HepG2 (cell line): Measurements from ENCODE around the gene PRR29. TPM values are rescaled to one million over a fixed set of nuclear protein-coding genes. Genes with fewer than 3 reads are reported as not detected.

ENCODE experiments used
- AKAP8 ChIP-seq: sonication (generic); formaldehyde crosslinking; IDR thresholded peaks from 2 replicates; pipeline ENCODE4 v1.5.1; 2020; ENCODE audit warnings: mild to moderate bottlenecking, missing genetic modification reagents
- CBX2 ChIP-seq, 2 experiments: fragments of 200-600 bp in 1 of 2; sonication (generic); formaldehyde crosslinking in 1 of 2; IDR thresholded peaks; 2 replicates each; pipeline versions ENCODE4 v1.7.0 to v1.8.1; 2018 to 2022; ENCODE audit warnings: low read depth in 2 of 2, low read length in 1 of 2, mild to moderate bottlenecking in 1 of 2, missing genetic modification reagents in 1 of 2
- CREB1 ChIP-seq, 2 experiments: fragments of 450-650 bp in 1 of 2; IDR thresholded peaks; 2 replicates each; pipeline ENCODE4 v1.6.1; 2016 to 2017; ENCODE audit warnings: control low read depth in 1 of 2, mild to moderate bottlenecking in 1 of 2, missing compliant biosample characterization in 1 of 2, missing genetic modification characterization in 1 of 2
- DDIT3 ChIP-seq: sonication (generic); formaldehyde crosslinking; IDR thresholded peaks from 2 replicates; pipeline ENCODE4 v1.4.0; 2020; ENCODE audit warnings: mild to moderate bottlenecking, missing genetic modification reagents
- FOXP4 ChIP-seq: sonication (generic); formaldehyde crosslinking; IDR thresholded peaks from 2 replicates; pipeline ENCODE4 v1.4.0; 2020; ENCODE audit warnings: missing genetic modification reagents
- HNRNPLL ChIP-seq: fragments of 200-400 bp; formaldehyde crosslinking; IDR thresholded peaks from 2 replicates; pipeline ENCODE4 v1.6.1; 2017; ENCODE audit warnings: mild to moderate bottlenecking, low read depth, low read length; ENCODE audit not compliant: poor library complexity, severe bottlenecking
- HOXA9 ChIP-seq: sonication (generic); formaldehyde crosslinking; IDR thresholded peaks from 2 replicates; pipeline ENCODE4 v1.8.1; 2022; ENCODE audit warnings: missing genetic modification reagents, mild to moderate bottlenecking, moderate library complexity, borderline replicate concordance
- MED13 ChIP-seq: sonication (generic); formaldehyde crosslinking; IDR thresholded peaks from 2 replicates; pipeline ENCODE4 v1.5.0; 2020; ENCODE audit warnings: missing genetic modification reagents
- MYNN ChIP-seq: sonication (generic); formaldehyde crosslinking; IDR thresholded peaks from 2 replicates; pipeline ENCODE4 v1.4.0; 2020; ENCODE audit warnings: mild to moderate bottlenecking, low read depth, missing genetic modification reagents
- NAIF1 ChIP-seq: sonication (generic); formaldehyde crosslinking; IDR thresholded peaks from 2 replicates; pipeline ENCODE4 v1.5.0; 2020; ENCODE audit warnings: mild to moderate bottlenecking, missing genetic modification reagents, borderline replicate concordance
- PAWR ChIP-seq: sonication (generic); formaldehyde crosslinking; IDR thresholded peaks from 2 replicates; pipeline ENCODE4 v1.4.0; 2020; ENCODE audit warnings: missing genetic modification reagents, mild to moderate bottlenecking, borderline replicate concordance
- POLR2AphosphoS2 ChIP-seq: IDR thresholded peaks from 2 replicates; pipeline ENCODE4 v1.6.1; 2011; ENCODE audit warnings: low read depth, low read length, improper control_type of control experiment
- REPIN1 ChIP-seq: sonication (generic); formaldehyde crosslinking; IDR thresholded peaks from 2 replicates; pipeline ENCODE4 v1.8.0; 2022; ENCODE audit warnings: missing genetic modification reagents, low read depth, mild to moderate bottlenecking, borderline replicate concordance
- SMARCE1 ChIP-seq: fragments of 450-650 bp; IDR thresholded peaks from 2 replicates; pipeline ENCODE4 v1.6.1; 2017; ENCODE audit warnings: borderline replicate concordance
- ZFP1 ChIP-seq: IDR thresholded peaks from 2 replicates; pipeline ENCODE4 v1.6.1; 2016
- ZNF12 ChIP-seq: sonication (generic); formaldehyde crosslinking; IDR thresholded peaks from 2 replicates; pipeline ENCODE4 v1.5.0; 2020; ENCODE audit warnings: missing genetic modification reagents
- ZNF550 ChIP-seq: sonication (generic); formaldehyde crosslinking; IDR thresholded peaks from 2 replicates; pipeline ENCODE4 v1.4.0; 2020; ENCODE audit warnings: mild to moderate bottlenecking, missing genetic modification reagents, borderline replicate concordance
- ZNF619 ChIP-seq: sonication (generic); formaldehyde crosslinking; IDR thresholded peaks from 2 replicates; pipeline ENCODE4 v1.4.0; 2020; ENCODE audit warnings: mild to moderate bottlenecking, missing genetic modification reagents
- polyA plus RNA-seq, 8 experiments: library from polyadenylated mRNA; depleted of rRNA in 3 of 8; stranded (reverse) in 7 of 8; unstranded in 1 of 8; fragments of >200 nt; fragmentation: Illumina TruSeq in 4 of 8; extraction: Trizol in 4 of 8; gene quantifications; 2 replicates each; pipeline versions ENCODE4 v1.2.1 to v1.2.3, GENCODE V29; 2011 to 2016; ENCODE audit warnings: low read depth in 4 of 8, missing spikeins in 1 of 8, mixed read lengths in 1 of 8; ENCODE audit not compliant: insufficient read depth in 1 of 8
- total RNA-seq, 5 experiments: library from RNA; depleted of rRNA; stranded (reverse); fragments of >200 nt; fragmentation: Illumina TruSeq; extraction: Trizol; gene quantifications; 2 replicates each; pipeline ENCODE4 v1.2.3, GENCODE V29; 2016; ENCODE audit warnings: low read depth in 1 of 5
- TF ChIP-seq, protein P1 (sequence below): sonication (generic); formaldehyde crosslinking; IDR thresholded peaks from 2 replicates; pipeline ENCODE4 v1.8.0; 2023; ENCODE audit warnings: mild to moderate bottlenecking, missing genetic modification reagents
- TF ChIP-seq, protein P2 (sequence below): sonication (generic); formaldehyde crosslinking; IDR thresholded peaks from 2 replicates; pipeline ENCODE4 v1.4.0; 2020; ENCODE audit warnings: low read depth, missing genetic modification reagents
- TF ChIP-seq, protein P3 (sequence below): sonication (generic); formaldehyde crosslinking; IDR thresholded peaks from 2 replicates; pipeline ENCODE4 v1.8.0; 2022; ENCODE audit warnings: low read depth, missing genetic modification reagents

Gene PRR29
- total and polyA plus RNA-seq, 2 of the 13 experiments (the other 11 are each of a cell fraction or from before 2014, with no cell fraction given) = 0.07 to 0.20 TPM

GRCh38 chr17:63998050-63998720 lies at the start of gene PRR29 (continued):
- no peak for TF ChIP-seq CREB1 (IDR thresholded peaks at IDR 0.05)
- TF ChIP-seq CREB1 (CRISPR knock-in tag; IDR thresholded peaks at IDR 0.05) = no peak
- TF ChIP-seq, protein P1, sequence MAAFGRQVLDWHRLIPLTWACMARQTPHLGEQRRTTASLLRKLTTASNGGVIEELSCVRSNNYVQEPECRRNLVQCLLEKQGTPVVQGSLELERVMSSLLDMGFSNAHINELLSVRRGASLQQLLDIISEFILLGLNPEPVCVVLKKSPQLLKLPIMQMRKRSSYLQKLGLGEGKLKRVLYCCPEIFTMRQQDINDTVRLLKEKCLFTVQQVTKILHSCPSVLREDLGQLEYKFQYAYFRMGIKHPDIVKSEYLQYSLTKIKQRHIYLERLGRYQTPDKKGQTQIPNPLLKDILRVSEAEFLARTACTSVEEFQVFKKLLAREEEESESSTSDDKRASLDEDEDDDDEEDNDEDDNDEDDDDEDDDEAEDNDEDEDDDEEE = 0 out of 2 replicates have a peak, but pooled peaks have one; percentile 46
- no peak for TF ChIP-seq AKAP8
- TF ChIP-seq CBX2 (IDR thresholded peaks at IDR 0.05; ENCODE audit: low read depth, low read length) = no peak
- no peak for TF ChIP-seq CBX2 (CRISPR knock-in tag; IDR thresholded peaks at IDR 0.05; ENCODE audit: low read depth)
- TF ChIP-seq ZNF550 (CRISPR knock-in tag) = no peak
- no peak for TF ChIP-seq SMARCE1
- no peak for TF ChIP-seq MED13 (CRISPR knock-in tag)
- TF ChIP-seq MYNN (CRISPR knock-in tag) = peak; percentile 58; the same call in 1 of the 2 replicates
- no peak for TF ChIP-seq NAIF1
- no peak for TF ChIP-seq POLR2AphosphoS2
- TF ChIP-seq ZNF12 (CRISPR knock-in tag) = no peak
- TF ChIP-seq DDIT3 (CRISPR knock-in tag) = no peak
- no peak for TF ChIP-seq HNRNPLL
- no peak for TF ChIP-seq REPIN1 (CRISPR knock-in tag)
- TF ChIP-seq, protein P2, sequence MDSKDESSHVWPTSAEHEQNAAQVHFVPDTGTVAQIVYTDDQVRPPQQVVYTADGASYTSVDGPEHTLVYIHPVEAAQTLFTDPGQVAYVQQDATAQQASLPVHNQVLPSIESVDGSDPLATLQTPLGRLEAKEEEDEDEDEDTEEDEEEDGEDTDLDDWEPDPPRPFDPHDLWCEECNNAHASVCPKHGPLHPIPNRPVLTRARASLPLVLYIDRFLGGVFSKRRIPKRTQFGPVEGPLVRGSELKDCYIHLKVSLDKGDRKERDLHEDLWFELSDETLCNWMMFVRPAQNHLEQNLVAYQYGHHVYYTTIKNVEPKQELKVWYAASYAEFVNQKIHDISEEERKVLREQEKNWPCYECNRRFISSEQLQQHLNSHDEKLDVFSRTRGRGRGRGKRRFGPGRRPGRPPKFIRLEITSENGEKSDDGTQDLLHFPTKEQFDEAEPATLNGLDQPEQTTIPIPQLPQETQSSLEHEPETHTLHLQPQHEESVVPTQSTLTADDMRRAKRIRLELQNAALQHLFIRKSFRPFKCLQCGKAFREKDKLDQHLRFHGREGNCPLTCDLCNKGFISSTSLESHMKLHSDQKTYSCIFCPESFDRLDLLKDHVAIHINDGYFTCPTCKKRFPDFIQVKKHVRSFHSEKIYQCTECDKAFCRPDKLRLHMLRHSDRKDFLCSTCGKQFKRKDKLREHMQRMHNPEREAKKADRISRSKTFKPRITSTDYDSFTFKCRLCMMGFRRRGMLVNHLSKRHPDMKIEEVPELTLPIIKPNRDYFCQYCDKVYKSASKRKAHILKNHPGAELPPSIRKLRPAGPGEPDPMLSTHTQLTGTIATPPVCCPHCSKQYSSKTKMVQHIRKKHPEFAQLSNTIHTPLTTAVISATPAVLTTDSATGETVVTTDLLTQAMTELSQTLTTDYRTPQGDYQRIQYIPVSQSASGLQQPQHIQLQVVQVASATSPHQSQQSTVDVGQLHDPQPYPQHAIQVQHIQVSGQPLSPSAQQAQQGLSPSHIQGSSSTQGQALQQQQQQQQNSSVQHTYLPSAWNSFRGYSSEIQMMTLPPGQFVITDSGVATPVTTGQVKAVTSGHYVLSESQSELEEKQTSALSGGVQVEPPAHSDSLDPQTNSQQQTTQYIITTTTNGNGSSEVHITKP (CRISPR knock-in tag) = no peak
- TF ChIP-seq HOXA9 = no peak
- TF ChIP-seq PAWR (CRISPR knock-in tag) = no peak
- TF ChIP-seq FOXP4 (CRISPR knock-in tag) = no peak
- TF ChIP-seq ZNF619 (CRISPR knock-in tag) = no peak
- no peak for TF ChIP-seq ZFP1
- TF ChIP-seq, protein P3, sequence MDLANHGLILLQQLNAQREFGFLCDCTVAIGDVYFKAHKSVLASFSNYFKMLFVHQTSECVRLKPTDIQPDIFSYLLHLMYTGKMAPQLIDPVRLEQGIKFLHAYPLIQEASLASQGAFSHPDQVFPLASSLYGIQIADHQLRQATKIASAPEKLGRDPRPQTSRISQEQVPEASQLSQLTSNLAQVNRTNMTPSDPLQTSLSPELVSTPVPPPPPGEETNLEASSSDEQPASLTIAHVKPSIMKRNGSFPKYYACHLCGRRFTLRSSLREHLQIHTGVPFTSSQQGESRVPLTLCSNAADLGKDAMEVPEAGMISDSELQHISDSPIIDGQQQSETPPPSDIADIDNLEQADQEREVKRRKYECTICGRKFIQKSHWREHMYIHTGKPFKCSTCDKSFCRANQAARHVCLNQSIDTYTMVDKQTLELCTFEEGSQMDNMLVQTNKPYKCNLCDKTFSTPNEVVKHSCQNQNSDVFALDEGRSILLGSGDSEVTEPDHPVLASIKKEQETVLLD (CRISPR knock-in tag) = no peak
